ENCODE data around the gene EML2.
"Not testable (repeated sequence)": the region's sequence is repeated elsewhere in the genome, so short reads cannot be mapped to it uniquely, and the experiment has no call there.

EML2 gene

GRCh38 chr19:45650722-45651121 lies 11.5 kb upstream of the EML2 start:
- no peak for DNase-seq

GRCh38 chr19:45646345-45646698 lies 7.1 kb upstream of the EML2 start:
- no peak for DNase-seq

DNA sequence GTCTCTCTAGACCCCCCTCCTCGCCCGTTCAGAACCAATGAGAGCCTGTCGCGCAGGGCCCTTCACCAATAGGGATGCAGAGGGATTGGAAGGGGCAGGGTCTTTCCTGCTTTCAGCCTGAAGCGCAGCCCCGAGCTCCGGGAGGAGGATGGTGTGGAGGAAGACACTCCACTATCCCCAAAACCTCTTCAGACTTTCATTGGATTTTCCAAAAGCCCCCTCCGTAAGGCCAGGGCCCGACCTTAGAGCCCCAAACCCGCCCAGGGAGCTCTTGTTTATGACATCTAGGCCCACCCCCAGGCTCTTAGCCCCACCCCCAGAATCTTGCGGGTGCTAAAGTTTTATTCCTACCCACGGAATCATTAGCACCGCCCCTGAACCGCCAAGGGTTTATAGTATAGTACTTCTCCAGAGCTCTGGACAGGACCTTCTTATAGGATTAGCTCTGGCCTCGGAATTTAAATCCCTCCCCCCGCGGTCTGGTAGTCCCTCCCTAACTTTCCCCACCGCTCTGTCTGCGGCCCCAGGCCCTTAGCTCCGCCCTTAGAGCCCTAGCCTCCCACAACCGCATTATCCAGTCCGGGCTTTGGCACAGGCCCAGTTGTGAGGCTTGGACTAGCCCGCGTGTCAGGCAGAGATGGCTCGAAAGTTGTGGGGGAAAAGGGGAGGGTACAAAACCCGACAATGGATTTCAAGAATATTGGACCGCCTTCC lies 6.6 kb upstream of the EML2 start:
- peak; percentile 86 for DNase-seq

DNA sequence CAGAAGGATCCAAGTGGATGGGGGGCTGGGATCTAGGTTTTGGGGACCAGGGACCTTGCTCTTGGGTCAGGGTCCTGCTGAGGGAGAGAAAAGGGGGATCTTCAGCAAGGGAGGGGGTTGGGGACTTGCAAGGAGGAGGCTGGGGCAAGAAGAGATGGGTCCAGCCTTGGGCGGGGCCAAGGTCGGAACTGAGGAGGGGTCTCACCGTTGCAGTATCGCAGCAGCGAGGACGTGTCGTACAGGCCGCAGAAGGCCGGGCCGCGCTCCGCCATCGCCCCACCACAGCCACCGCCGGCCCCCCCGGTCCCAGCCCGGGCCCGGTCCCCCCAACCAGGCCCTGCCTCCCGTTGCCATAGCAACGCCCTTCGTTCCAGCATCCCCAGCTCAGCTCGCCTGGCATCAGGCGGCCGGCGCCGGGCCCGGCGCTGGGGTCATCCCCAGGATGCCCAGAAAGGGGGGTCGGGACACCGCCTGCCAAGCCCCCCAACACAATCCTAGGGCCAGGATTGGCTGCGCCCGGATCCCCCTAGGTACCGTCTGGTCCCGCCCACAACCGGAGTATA lies 6.0 kb upstream of the EML2 start:
- no peak for DNase-seq

GRCh38 chr19:45643927-45644771 lies 5.0 kb upstream of the EML2 start:
- no peak for DNase-seq

- DNase-seq = peak; percentile 96
These were observed 4.1 kb upstream of the EML2 start for GRCh38 chr19:45643024-45643926.

DNA sequence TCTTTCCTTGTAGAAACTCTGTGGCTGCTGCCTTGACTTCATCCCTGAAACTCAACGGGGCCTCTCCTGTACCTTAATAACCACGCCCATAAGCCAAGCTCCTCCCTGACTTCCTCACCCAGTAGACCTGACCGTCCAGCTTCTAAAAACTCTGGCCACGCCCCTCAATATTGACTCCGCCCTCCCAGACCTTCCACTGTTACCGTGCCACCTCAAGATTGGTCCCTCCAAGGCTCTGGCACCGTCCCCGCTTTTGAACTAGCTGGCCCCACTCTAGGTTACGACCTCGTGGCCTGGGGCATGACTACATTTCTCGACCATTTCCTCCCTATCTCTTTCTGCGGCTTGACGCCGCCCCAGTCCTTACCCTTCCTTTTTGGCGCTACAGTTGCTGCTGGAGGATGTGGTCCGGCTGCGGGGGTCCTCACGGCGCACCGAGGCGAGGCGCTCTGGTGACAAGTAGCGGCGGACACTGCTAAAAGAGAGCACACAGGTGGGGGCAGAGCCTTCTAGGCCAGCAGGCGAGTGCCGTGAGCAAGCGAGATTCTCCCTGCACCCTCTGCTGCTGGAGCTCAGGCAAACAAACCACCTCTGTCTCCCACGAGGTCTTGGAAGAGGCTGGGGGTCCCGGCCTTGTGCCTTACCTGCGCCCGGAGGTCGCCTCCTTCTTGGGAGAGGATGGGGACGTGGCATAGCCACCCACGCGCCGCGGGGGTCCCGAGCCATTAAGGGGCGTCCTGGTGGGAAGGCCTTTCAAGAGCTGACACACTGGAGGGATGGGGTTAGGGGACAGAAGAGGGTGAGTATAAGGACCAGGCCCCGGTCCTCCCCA lies 2.3 kb upstream of the EML2 start:
- peak; percentile 67 for DNase-seq

- DNase-seq = peak; percentile 46
These were observed 1.7 kb upstream of the EML2 start for GRCh38 chr19:45640849-45641273.

- no peak for DNase-seq
These were observed 1.1 kb downstream of the EML2 start for GRCh38 chr19:45637890-45638667.

- DNase-seq = no peak
These were observed 2.3 kb downstream of the EML2 start for GRCh38 chr19:45636902-45637301.

GRCh38 chr19:45636275-45636674 lies 2.9 kb downstream of the EML2 start:
- DNase-seq = no peak

DNA sequence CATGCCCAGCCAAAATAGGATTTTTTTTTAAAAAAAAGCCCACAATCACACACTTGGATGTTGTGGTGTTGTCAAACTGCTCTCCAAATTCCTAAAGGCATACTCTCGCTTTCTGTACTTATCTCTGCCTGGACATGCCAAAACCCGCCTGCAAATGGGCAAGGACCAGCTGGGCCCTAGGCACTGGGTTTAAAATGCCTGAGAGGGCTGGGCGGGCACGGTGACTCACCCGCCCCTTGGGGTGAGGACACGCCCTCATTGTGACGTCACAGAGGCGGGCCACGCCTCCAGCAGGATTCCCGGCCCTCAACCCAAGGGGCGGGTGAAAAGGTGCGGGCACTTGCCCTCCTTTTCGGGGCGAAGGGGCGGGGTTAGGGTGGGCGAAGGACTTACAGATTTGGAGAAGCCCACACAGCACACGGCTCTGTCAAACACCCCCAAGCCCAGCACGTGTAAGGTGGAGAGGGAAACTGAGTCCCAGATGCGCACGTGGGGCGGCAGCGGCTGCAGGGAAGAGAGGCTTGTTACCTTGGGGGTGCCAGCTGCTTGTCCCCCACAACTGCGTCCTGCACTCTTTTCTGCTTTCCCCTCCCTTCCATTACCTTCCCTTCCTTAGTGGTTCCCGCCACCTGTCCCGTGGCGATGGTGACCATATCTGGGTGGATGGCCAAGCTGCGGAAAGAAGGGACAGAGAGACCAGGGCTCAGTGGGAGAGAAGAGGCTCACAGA lies 6.6 kb downstream of the EML2 start:
- peak; percentile 46 for DNase-seq

GRCh38 chr19:45630463-45630862 lies 8.7 kb downstream of the EML2 start:
- DNase-seq = no peak

DNA sequence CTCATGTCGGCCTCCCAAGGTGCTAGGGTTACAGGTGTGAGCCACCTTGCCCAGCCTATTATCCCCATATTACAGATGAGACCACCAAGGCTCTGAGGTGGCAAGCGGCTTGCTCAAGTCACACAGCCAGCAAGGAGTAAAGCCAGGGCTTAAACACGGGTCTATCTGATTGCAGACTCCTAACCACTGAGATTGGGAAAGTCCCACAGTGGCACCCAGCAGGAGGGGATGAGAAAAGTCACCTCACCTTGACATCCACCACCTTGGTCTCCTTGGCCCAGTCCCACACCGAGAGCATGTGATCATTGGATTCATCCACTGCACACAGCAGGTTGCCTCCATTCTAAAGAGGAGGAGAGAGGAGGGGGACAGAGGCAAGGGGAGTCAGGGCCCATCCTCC lies 9.5 kb downstream of the EML2 start:
- no peak for DNase-seq

GRCh38 chr19:45628219-45628618 lies 11.0 kb downstream of the EML2 start:
- not testable (repeated sequence) for DNase-seq

DNA sequence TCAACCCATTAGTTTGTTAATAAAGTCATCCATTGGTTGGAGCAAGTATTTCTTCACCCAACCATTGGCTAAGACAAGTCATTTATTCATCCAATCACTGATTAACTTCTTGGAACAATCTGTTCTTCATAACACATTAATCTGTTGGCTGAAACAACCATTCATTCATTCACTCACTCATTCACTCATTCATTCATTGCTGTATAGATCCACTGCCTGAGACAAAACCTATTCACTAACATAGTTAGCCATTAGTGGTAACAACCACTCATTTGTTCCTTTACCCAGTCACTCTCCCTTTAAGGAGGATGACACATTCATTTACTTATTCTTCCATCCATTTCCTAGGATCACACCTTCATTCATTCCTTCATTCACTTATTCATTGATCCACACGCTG lies 15.2 kb downstream of the EML2 start:
- DNase-seq = no peak

- DNase-seq = no peak
These were observed 17.2 kb downstream of the EML2 start for GRCh38 chr19:45621976-45622503.

DNA sequence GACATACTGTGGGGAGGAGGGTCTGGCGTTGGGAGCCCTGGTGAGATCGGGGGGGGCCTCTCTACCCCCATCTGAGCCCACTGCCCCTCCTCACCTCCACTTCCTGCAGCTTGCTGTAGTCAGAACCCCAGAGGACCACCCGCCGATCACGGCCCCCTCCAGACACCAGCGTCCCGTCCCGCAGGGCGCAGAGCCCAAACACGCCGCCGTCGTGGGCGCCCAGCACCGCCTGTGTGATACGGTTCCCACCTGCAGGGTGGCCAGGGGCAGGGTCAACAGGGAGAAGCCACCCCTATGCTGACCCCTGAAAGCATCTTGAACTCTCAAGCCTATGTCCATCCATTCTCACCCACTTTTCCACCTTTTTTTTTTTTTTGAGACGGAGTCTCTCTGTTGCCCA lies 17.8 kb downstream of the EML2 start:
- no peak for DNase-seq

GRCh38 chr19:45616704-45617017 lies 22.5 kb downstream of the EML2 start:
- DNase-seq = no peak

Measured in activated naive CD4-positive, alpha-beta T cell treated with anti-CD3 and anti-CD28 coated beads, Interleukin-2, amount 50 U/mL, for 16 hours (primary cell).